ENCODE measurements around the gene PAFAH1B1. TPM values are rescaled to one million over a fixed set of nuclear protein-coding genes. Genes with fewer than 3 reads are reported as not detected.

Gene PAFAH1B1
- total RNA-seq, 4 donors from 2014 or later, result 99.2 to 106 (median 105) TPM

DNA sequence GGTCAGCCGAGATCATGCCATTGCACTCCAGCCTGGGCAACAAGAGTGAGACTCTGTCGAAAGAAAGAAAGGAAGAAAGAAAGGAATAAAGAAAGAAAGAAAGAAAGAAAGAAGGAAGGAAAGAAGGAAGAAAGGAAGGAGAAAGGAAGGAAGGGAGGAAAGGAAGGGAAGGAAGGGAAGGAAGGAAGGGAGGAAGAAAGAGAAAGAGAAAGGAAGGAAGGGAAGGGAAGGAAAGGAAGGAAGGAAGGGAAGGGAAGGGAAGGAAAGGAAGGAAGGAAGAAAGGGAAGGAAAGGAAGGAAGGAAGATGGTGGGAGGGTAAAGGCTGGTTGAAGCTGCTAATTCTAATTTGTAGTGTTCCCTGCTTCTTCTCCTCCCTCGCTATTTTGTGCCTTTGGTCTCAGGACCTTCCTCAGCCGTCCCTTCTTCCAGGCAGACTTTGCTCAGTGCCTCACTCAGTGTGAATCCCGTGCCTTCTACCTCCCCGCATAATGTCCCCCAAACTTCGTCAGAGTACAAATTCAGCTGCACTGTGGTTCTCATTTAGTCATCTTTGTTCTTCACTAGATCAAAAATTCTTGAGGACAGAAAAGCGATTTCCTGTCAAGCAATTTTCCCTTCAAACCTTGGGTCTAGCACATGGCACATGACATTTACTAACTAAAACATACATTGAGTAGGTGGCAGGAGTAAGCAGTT lies 31.1 kb upstream of the PAFAH1B1 start:
- ATAC-seq (no peak), DNase-seq (no peak)
- Histone ChIP-seq H3K4me3 (no peak overlapping the region), H3K27ac (no peak overlapping the region), H3K4me1 (no peaks in the 10 kb centered on the region), H3K27me3 (no peaks in the 10 kb centered on the region), H3K36me3 (no peaks in the 10 kb centered on the region), H3K9me3 (no peaks in the 10 kb centered on the region)
- TF ChIP-seq POLR2A (IDR thresholded peaks at IDR 0.05), result no peak
- TF ChIP-seq, protein P1, sequence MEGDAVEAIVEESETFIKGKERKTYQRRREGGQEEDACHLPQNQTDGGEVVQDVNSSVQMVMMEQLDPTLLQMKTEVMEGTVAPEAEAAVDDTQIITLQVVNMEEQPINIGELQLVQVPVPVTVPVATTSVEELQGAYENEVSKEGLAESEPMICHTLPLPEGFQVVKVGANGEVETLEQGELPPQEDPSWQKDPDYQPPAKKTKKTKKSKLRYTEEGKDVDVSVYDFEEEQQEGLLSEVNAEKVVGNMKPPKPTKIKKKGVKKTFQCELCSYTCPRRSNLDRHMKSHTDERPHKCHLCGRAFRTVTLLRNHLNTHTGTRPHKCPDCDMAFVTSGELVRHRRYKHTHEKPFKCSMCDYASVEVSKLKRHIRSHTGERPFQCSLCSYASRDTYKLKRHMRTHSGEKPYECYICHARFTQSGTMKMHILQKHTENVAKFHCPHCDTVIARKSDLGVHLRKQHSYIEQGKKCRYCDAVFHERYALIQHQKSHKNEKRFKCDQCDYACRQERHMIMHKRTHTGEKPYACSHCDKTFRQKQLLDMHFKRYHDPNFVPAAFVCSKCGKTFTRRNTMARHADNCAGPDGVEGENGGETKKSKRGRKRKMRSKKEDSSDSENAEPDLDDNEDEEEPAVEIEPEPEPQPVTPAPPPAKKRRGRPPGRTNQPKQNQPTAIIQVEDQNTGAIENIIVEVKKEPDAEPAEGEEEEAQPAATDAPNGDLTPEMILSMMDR (IDR thresholded peaks at IDR 0.05 in 4 of 5, conservative IDR thresholded peaks at IDR 0.05 in 1 of 5), result no peak
- in situ Hi-C loops (cut with MboI; ENCODE audit: low sequenced_read_pairs in 4 of 4) (no loop called here), intact Hi-C loops (cut with DNase I; ENCODE audit: low total_unique reads) (no loop called here)

DNA sequence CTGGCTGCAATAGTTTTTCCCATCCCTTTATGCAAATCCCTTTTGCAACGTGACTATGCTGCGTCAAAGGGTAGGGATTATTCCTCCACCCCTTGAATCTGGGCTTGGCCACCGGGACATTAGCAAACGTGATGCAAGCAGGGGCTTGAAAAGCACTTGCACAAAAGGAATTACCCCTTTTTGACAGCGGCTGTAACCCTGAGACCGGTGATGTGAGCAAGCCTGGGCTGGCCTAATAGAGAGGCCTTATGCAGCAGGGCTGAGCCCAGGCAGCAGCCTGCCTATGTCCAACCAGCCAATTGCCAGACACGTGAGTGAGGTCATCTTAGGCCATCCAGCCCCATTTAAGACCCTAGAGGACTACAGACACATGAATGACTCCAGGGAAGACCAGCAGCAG lies 30.4 kb upstream of the PAFAH1B1 start:
- DNase-seq, result no peak
- Histone ChIP-seq H3K9me3 (no peaks in the 10 kb centered on the region), H3K27me3 (no peaks in the 10 kb centered on the region), H3K27ac (no peak overlapping the region), H3K36me3 (no peaks in the 10 kb centered on the region), H3K4me3 (no peak overlapping the region), H3K4me1 (no peaks in the 10 kb centered on the region)
- TF ChIP-seq, protein P1 (IDR thresholded peaks at IDR 0.05 in 4 of 5, conservative IDR thresholded peaks at IDR 0.05 in 1 of 5), result no peak
- no peak for TF ChIP-seq POLR2A (IDR thresholded peaks at IDR 0.05)
- in situ Hi-C loops (cut with MboI; ENCODE audit: low sequenced_read_pairs in 4 of 4), result no loop called here
- intact Hi-C loops (cut with DNase I; ENCODE audit: low total_unique reads), result no loop called here
- no peak for ATAC-seq

DNA sequence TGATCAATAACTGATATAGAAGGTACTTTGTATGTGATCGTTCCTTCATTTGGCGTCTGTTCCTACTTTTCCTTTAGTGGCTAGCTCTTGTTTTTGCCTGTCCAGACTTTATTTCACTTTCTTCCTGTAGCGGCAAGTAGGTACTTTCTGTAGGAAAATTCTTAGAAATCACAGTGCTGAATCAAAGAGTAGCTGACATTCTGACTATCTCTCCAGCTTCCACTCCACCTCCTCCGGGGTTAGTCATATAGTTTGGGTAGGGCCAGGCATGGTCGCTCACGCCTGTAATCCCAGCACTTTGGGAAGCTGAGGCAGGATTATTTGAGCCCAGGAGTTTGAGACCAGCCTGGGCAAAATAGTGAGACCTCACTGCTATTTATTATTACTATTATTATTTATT lies 29.9 kb upstream of the PAFAH1B1 start:
- no peaks in the 10 kb centered on the region for H3K9me3 ChIP-seq
- H3K27ac ChIP-seq, result no peak overlapping the region
- ATAC-seq (no peak), DNase-seq (no peak)
- no peaks in the 10 kb centered on the region for H3K27me3 ChIP-seq
- in situ Hi-C loops (cut with MboI; ENCODE audit: low sequenced_read_pairs in 4 of 4) (no loop called here), intact Hi-C loops (cut with DNase I; ENCODE audit: low total_unique reads) (no loop called here)
- H3K4me1 ChIP-seq, result no peaks in the 10 kb centered on the region
- no peak for TF ChIP-seq POLR2A (IDR thresholded peaks at IDR 0.05)
- TF ChIP-seq, protein P1 (IDR thresholded peaks at IDR 0.05 in 4 of 5, conservative IDR thresholded peaks at IDR 0.05 in 1 of 5), result no peak
- H3K36me3 ChIP-seq, result no peaks in the 10 kb centered on the region
- H3K4me3 ChIP-seq, result no peak overlapping the region

DNA sequence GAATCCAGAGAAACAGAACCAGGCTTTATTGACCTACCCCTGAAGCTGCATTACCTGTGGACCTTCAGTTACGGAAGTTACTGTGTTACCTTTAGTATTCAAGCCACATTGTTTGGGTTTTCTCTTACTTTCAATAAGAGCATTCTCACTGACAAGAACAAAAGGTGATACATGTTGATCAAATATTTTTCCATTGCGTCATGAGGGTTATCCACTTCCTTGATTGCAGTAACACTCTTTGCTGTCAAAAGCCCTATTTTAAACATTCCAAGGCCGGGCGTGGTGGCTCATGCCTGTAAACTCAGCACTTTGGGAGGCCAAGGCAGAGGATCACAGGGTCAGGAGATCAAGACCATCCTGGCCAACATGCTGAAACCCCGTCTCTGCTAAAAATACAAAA lies 28.6 kb upstream of the PAFAH1B1 start:
- Histone ChIP-seq H3K36me3 (no peaks in the 10 kb centered on the region), H3K27me3 (no peaks in the 10 kb centered on the region), H3K27ac (no peak overlapping the region), H3K4me3 (no peak overlapping the region), H3K9me3 (no peaks in the 10 kb centered on the region), H3K4me1 (no peaks in the 10 kb centered on the region)
- intact Hi-C loops (cut with DNase I; ENCODE audit: low total_unique reads), result no loop called here
- DNase-seq (no peak), ATAC-seq (no peak)
- TF ChIP-seq, protein P1 (IDR thresholded peaks at IDR 0.05 in 4 of 5, conservative IDR thresholded peaks at IDR 0.05 in 1 of 5), result no peak
- no peak for TF ChIP-seq POLR2A (IDR thresholded peaks at IDR 0.05)
- in situ Hi-C loops (cut with MboI; ENCODE audit: low sequenced_read_pairs in 4 of 4), result no loop called here

DNA sequence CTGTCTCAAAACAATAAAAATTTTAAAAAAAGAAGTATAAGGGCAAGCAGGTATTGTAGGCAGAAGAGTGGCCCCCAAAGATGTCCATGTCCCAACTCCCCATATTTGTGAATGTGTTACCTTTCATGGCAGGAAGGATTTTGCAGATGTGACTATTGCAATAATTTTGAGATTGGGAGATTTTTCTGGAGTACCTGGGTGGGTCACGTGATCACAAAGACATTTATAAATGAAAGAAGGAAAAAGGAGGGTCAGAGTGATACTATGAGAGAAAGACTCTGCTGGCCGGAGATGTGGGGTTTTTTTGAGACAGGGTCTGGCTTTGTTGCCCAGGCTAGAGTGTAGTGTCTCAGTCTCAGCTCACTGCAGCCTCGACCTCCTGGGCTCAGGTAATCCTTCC lies 27.4 kb upstream of the PAFAH1B1 start:
- no peaks in the 10 kb centered on the region for H3K4me1 ChIP-seq
- DNase-seq, result no peak
- intact Hi-C loops (cut with DNase I; ENCODE audit: low total_unique reads) (no loop called here), in situ Hi-C loops (cut with MboI; ENCODE audit: low sequenced_read_pairs in 4 of 4) (no loop called here)
- no peaks in the 10 kb centered on the region for H3K27me3 ChIP-seq
- no peak for TF ChIP-seq POLR2A (IDR thresholded peaks at IDR 0.05)
- TF ChIP-seq, protein P1 (IDR thresholded peaks at IDR 0.05 in 4 of 5, conservative IDR thresholded peaks at IDR 0.05 in 1 of 5), result no peak
- ATAC-seq, result no peak
- H3K36me3 ChIP-seq, result no peaks in the 10 kb centered on the region
- H3K27ac ChIP-seq, result no peak overlapping the region
- no peaks in the 10 kb centered on the region for H3K9me3 ChIP-seq
- no peak overlapping the region for H3K4me3 ChIP-seq
